ENCODE results near the gene CPPED1. TPM values are rescaled to one million over a fixed set of nuclear protein-coding genes. Genes with fewer than 3 reads are reported as not detected.
"Not testable (repeated sequence)": the region's sequence is repeated elsewhere in the genome, so short reads cannot be mapped to it uniquely, and the experiment has no call there.

CPPED1 gene
- total and polyA plus RNA-seq, 8 donors, result 9.1 to 33.3 (median 9.8) TPM

DNA sequence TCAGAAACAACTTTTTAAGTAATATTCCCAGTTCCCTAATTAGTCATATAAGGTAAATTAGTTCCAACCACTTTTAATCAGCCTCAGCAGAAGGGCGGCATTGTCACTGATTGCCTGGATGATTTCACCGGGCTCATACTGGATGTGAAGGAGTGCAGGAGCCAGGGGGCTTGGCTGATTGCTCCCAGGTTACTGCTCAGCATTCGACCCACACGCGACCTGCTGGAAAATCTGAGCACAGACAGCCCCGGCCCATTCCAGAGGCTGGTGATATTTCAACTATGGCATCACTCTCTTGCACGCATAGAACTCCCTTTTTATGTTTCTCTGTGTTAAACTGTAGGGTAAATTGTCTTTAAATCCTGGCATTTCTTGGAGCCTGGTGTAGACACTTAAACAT, 34.2 kb downstream of the CPPED1 start:
- TF ChIP-seq, protein P1, sequence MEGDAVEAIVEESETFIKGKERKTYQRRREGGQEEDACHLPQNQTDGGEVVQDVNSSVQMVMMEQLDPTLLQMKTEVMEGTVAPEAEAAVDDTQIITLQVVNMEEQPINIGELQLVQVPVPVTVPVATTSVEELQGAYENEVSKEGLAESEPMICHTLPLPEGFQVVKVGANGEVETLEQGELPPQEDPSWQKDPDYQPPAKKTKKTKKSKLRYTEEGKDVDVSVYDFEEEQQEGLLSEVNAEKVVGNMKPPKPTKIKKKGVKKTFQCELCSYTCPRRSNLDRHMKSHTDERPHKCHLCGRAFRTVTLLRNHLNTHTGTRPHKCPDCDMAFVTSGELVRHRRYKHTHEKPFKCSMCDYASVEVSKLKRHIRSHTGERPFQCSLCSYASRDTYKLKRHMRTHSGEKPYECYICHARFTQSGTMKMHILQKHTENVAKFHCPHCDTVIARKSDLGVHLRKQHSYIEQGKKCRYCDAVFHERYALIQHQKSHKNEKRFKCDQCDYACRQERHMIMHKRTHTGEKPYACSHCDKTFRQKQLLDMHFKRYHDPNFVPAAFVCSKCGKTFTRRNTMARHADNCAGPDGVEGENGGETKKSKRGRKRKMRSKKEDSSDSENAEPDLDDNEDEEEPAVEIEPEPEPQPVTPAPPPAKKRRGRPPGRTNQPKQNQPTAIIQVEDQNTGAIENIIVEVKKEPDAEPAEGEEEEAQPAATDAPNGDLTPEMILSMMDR (IDR thresholded peaks at IDR 0.05), result no peak
- Histone ChIP-seq H3K4me3 (no peak overlapping the region), H3K27me3 (no peaks in the 10 kb centered on the region), H3K9me3 (no peaks in the 10 kb centered on the region), H3K27ac (no peak overlapping the region), H3K36me3 (peaks cover 0 to 16% of the 10 kb centered on the region in 2 donors), H3K4me1 (no peaks in the 10 kb centered on the region)
- DNase-seq (no peak), ATAC-seq (no peak)
- intact Hi-C loops (cut with DNase I), result no loop called here

DNA sequence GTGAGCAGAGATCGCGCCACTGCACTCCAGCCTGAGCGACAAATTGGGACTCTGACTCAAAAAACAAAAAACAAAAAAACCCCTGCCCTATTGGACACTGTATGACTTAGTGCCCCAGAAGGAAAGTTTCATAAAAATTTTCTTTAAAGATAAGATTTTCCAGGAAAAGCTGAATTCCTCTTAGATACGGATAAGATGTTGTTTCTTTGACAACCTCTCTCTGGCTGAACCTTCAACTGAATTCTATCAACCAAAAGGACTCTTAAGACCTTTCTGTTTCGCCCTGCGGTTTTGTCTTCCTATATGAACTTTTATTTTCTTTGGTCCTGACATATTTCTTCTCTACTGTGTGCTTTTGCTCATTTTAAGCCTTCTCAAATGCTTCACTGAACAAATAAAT, 35.8 kb downstream of the CPPED1 start:
- H3K4me3 ChIP-seq, result no peak overlapping the region
- ATAC-seq (no peak), DNase-seq (no peak)
- no peaks in the 10 kb centered on the region for H3K4me1 ChIP-seq
- TF ChIP-seq, protein P1 (IDR thresholded peaks at IDR 0.05), result no peak
- H3K27ac ChIP-seq, result no peak overlapping the region
- H3K36me3 ChIP-seq, result peaks cover 0 to 13% of the 10 kb centered on the region in 2 donors
- no peaks in the 10 kb centered on the region for H3K9me3 ChIP-seq
- intact Hi-C loops (cut with DNase I), result no loop called here
- no peaks in the 10 kb centered on the region for H3K27me3 ChIP-seq

DNA sequence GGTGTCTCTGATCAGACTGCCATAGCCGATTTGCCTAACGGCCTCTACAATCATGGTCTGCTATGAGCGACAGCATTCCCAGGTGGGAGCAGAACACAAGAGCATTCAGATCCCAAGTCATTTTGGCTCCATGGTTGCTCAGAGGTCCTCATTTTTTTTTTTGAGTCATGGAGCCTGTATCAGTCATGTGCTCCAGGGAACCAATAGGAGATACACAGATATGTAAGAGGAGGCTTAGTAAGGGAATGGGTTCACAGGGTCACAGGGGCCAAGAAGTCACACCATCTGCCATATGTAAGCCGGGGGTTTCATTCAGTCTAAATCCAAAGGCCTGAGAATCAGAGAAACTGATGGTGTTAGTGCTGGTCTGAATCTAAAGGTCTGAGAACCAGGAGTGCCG, 36.8 kb downstream of the CPPED1 start:
- Histone ChIP-seq H3K9me3 (no peaks in the 10 kb centered on the region), H3K4me1 (no peaks in the 10 kb centered on the region), H3K27ac (no peak overlapping the region), H3K36me3 (peaks cover 0 to 13% of the 10 kb centered on the region in 2 donors), H3K27me3 (no peaks in the 10 kb centered on the region), H3K4me3 (no peak overlapping the region)
- ATAC-seq (no peak), DNase-seq (no peak)
- intact Hi-C loops (cut with DNase I), result no loop called here
- TF ChIP-seq, protein P1 (IDR thresholded peaks at IDR 0.05), result no peak

DNA sequence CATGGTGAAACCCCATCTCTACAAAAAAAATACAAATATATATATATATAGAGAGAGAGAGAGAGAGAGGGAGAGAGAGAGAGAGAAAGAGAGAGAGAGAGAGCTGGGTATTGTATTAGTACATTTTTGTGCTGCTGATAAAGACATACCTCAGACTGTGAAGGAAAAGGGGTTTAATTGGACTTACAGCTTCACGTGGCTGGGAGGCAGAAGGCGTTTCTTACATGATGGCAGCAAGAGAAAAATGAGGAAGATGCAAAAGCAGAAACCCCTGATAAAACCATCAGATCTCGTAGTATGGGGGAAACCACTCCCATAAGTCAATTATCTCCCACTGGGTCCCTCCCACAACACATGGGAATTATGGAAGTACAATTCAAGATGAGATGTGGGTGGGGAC, 37.5 kb downstream of the CPPED1 start:
- DNase-seq; H3K9me3 ChIP-seq; H3K27ac ChIP-seq; intact Hi-C loops (cut with DNase I); H3K27me3 ChIP-seq; ATAC-seq; H3K4me1 ChIP-seq; H3K4me3 ChIP-seq: not testable (repeated sequence)
- peaks cover 0 to 13% of the 10 kb centered on the region in 2 donors for H3K36me3 ChIP-seq

DNA sequence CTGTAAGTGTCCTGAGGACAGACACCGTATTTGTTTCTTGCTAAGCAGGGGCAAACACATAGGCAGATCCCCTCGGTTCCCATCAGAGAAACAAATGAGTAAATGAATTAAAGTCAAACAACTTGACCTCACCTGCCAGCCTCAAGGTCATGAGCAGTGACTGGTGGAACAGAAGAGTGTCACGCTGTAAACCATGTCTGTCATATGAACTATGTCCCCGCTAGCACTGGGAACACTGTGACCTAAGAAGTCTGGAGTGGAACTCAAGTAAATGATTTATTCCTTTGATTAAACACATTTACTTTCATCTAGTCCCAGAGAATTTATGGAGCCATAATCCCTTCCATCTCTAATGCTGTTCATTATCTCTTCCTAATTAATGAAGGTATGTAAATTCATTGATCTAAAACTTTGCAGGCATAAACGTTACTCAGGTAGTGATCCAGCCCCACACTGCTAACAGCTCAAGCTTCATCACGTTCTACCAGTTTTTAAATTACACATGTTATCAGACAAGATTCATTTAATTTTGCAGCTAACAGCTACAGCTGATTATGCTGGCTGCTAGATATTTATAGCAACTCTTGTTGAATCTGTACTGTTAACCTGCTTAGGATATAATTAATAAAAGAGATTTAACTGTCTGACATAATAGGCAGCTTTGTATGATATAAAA, 38.7 kb downstream of the CPPED1 start:
- intact Hi-C loops (cut with DNase I), result no loop called here
- no peak overlapping the region for H3K27ac ChIP-seq
- TF ChIP-seq, protein P1 (IDR thresholded peaks at IDR 0.05), result no peak
- H3K4me1 ChIP-seq, result no peaks in the 10 kb centered on the region
- H3K27me3 ChIP-seq, result no peaks in the 10 kb centered on the region
- no peak overlapping the region for H3K4me3 ChIP-seq
- peaks cover 0 to 6% of the 10 kb centered on the region in 2 donors for H3K36me3 ChIP-seq
- DNase-seq (no peak), ATAC-seq (no peak)
- no peaks in the 10 kb centered on the region for H3K9me3 ChIP-seq

DNA sequence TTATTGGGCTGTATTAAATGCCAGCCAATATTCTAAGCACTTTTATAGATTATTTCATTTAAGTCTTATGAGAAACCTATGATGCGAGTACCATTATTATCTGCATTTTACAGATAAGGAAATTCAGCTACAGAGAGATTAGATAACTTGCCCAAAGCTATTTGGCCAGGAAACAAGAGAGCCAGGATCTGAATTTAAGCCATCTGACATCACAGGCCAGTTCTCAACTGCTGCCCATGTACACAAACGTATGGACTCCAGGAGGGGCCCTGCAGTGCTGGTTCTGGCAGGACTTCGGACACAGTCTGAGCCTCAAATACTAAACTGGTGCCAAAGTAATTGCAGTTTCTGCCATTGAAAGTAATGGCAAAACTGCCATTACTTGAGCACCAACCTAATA, 40.2 kb downstream of the CPPED1 start:
- Histone ChIP-seq H3K9me3 (no peaks in the 10 kb centered on the region), H3K4me3 (no peak overlapping the region), H3K4me1 (no peaks in the 10 kb centered on the region), H3K27me3 (no peaks in the 10 kb centered on the region), H3K27ac (no peak overlapping the region), H3K36me3 (no peaks in the 10 kb centered on the region)
- intact Hi-C loops (cut with DNase I), result no loop called here
- no peak for ATAC-seq
- DNase-seq, result no peak
- TF ChIP-seq, protein P1 (IDR thresholded peaks at IDR 0.05), result no peak
